Lower leg skin (tissue), 3 donors: Measurements from ENCODE around the gene ARIH1.
"Not testable (repeated sequence)": the region's sequence is repeated elsewhere in the genome, so short reads cannot be mapped to it uniquely, and the experiment has no call there.

Source experiments
- CTCF ChIP-seq, 3 donors: fragments of 450-650 bp; IDR thresholded peaks; one replicate each; pipeline ENCODE4 v1.5.1; 2016; ENCODE audit warnings: antibody characterized with exemption in 3 of 3, mild to moderate bottlenecking in 3 of 3, moderate library complexity in 2 of 3
- POLR2A ChIP-seq, 2 donors: fragments of 450-650 bp; IDR thresholded peaks; one replicate each; pipeline ENCODE4 v1.6.1; 2016 to 2017; ENCODE audit warnings: antibody characterized with exemption in 2 of 2, mild to moderate bottlenecking in 1 of 2, moderate library complexity in 1 of 2

GRCh38 chr15:72612324-72612723 is 138.2 kb downstream of the ARIH1 start:
- TF ChIP-seq CTCF, POLR2A (IDR thresholded peaks at IDR 0.05): not testable (repeated sequence)
